K562 (cell line): ENCODE measurements around the gene MPHOSPH8. TPM values are rescaled to one million over a fixed set of nuclear protein-coding genes. Genes with fewer than 3 reads are reported as not detected.

Experiments
- ATAC-seq: fragments of 200-7000 bp; cut with Tn5 transposase; 3 replicates; pipeline ENCODE4 v1.9.1; 2020; ENCODE audit warnings: moderate library complexity
- BruUV-seq: library from RNA; stranded (reverse); fragments of 400-500 nt; replicated peaks from 2 replicates; lab custom pipeline; 2021; lab: Mats Ljungman, UMichigan
- CTCF ChIA-PET: fragments of 300-600 bp; formaldehyde crosslinking; extraction: SDS; loops from one replicate; lab custom pipeline; 2021; ENCODE audit warnings: low intra/inter-chr PET ratio; lab: Yijun Ruan, JAX
- POLR2A ChIA-PET: fragments of 300-600, 350-650 bp; sonication (Branson Sonifier 250); formaldehyde crosslinking; extraction: SDS; loops from one replicate; lab custom pipeline; 2021; ENCODE audit warnings: antibody characterized with exemption, inconsistent platforms; lab: Yijun Ruan, JAX
- DNase-seq, 4 experiments: peaks; one replicate each; pipeline versions ENCODE4 v3.0.0 to v3.0.0-alpha.2; 2011 to 2018; ENCODE audit warnings: low spot score in 3 of 4, mixed read lengths in 3 of 4; ENCODE audit errors: extremely low read depth in 1 of 4
- FAIRE-seq: peaks from 2 replicates; lab custom pipeline; 2011; peaks lifted over from hg19 to GRCh38; lab: Jason Lieb, UNC
- H2AFZ ChIP-seq: 2 replicates; pipeline ENCODE4 v1.6.0; 2011; ENCODE audit warnings: low read depth, low read length, control low read depth, inconsistent platforms
- H3K27ac ChIP-seq: fragments of 200-600 bp; 3 replicates; pipeline ENCODE4 v1.8.0; 2011; ENCODE audit warnings: low read depth, mild to moderate bottlenecking, control low read depth, inconsistent platforms, low read length, moderate library complexity, mixed read lengths; ENCODE audit errors: extremely low read depth
- H3K27me3 ChIP-seq, 2 experiments: fragments of 300-600 bp in 1 of 2; 2 replicates in 1 of 2; 3 replicates in 1 of 2; pipeline versions ENCODE4 v1.6.0 to v1.8.0; 2011; ENCODE audit warnings: inconsistent platforms in 2 of 2, low read length in 2 of 2, mild to moderate bottlenecking in 1 of 2, mixed read lengths in 1 of 2, moderate library complexity in 1 of 2; ENCODE audit not compliant: control insufficient read depth in 2 of 2, insufficient read depth in 2 of 2
- H3K36me3 ChIP-seq: fragments of 300-600 bp; 3 replicates; pipeline ENCODE4 v1.8.0; 2011; ENCODE audit warnings: mild to moderate bottlenecking, low read length, inconsistent platforms; ENCODE audit not compliant: control insufficient read depth, insufficient read depth
- H3K4me1 ChIP-seq, 2 experiments: fragments of 200-600 bp in 1 of 2; replicated peaks in 1 of 2; 2 replicates in 1 of 2; 3 replicates in 1 of 2; pipeline versions ENCODE4 v1.5.1 to v1.8.0; 2011; ENCODE audit warnings: inconsistent platforms in 2 of 2, low read length in 2 of 2, mild to moderate bottlenecking in 1 of 2, mixed read lengths in 1 of 2, moderate library complexity in 1 of 2; ENCODE audit not compliant: control insufficient read depth in 2 of 2, insufficient read depth in 2 of 2
- H3K4me2 ChIP-seq: 2 replicates; pipeline ENCODE4 v1.6.1; 2011; ENCODE audit warnings: low read length, control low read depth, inconsistent platforms, mixed read lengths; ENCODE audit not compliant: insufficient read depth
- H3K4me3 ChIP-seq: fragments of 200-600 bp; sonication (generic), shearing (Covaris generic); 2 replicates; pipeline ENCODE4 v1.5.1; 2016; ENCODE audit warnings: control low read depth, inconsistent platforms
- H3K79me2 ChIP-seq: fragments of 200-600 bp; 3 replicates; pipeline ENCODE4 v1.8.0; 2011; ENCODE audit warnings: low read length, inconsistent platforms; ENCODE audit not compliant: control insufficient read depth, insufficient read depth
- H3K9ac ChIP-seq, 2 experiments: 2 replicates each; pipeline versions ENCODE4 v1.6.0 to v1.6.1; 2011; ENCODE audit warnings: low read depth in 2 of 2, low read length in 2 of 2, control low read depth in 1 of 2, inconsistent platforms in 1 of 2, mild to moderate bottlenecking in 1 of 2, mixed read lengths in 1 of 2; ENCODE audit not compliant: insufficient read depth in 1 of 2
- H3K9me1 ChIP-seq: one replicate; pipeline ENCODE4 v1.6.0; 2011; ENCODE audit warnings: inconsistent platforms, mild to moderate bottlenecking, low read length, moderate library complexity; ENCODE audit not compliant: control insufficient read depth, insufficient read depth
- H3K9me3 ChIP-seq: replicated peaks from 2 replicates; pipeline ENCODE4 v1.5.1; 2011; ENCODE audit warnings: low read depth, low read length, inconsistent platforms; ENCODE audit not compliant: control insufficient read depth, insufficient read depth
- H4K20me1 ChIP-seq: replicated peaks from 2 replicates; pipeline ENCODE4 v1.6.1; 2011; ENCODE audit warnings: low read length, inconsistent platforms, mixed read lengths; ENCODE audit not compliant: control insufficient read depth, insufficient read depth
- HIVEP1 ChIP-seq: fragments of 250-450 bp; sonication (Bioruptor Pico); IDR thresholded peaks from 2 replicates; pipeline ENCODE4 v1.4.0; 2020; ENCODE audit warnings: mild to moderate bottlenecking
- JUND ChIP-seq, 2 experiments: IDR thresholded peaks; 2 replicates in 1 of 2; 3 replicates in 1 of 2; pipeline ENCODE4 v1.6.1; 2011; ENCODE audit warnings: borderline replicate concordance in 2 of 2, low read depth in 2 of 2, low read length in 2 of 2, improper control_type of control experiment in 1 of 2, missing biosample characterization in 1 of 2, missing genetic modification characterization in 1 of 2, missing genetic modification reagents in 1 of 2
- NCOA1 ChIP-seq: fragments of 450-650 bp; IDR thresholded peaks from 2 replicates; pipeline ENCODE4 v1.6.1; 2016; ENCODE audit warnings: low read depth
- NKRF ChIP-seq: fragments of 450-650 bp; IDR thresholded peaks from 2 replicates; pipeline ENCODE4 v1.6.1; 2016; ENCODE audit warnings: borderline replicate concordance
- NRF1 ChIP-seq, 2 experiments: fragments of 450-650 bp; IDR thresholded peaks in 1 of 2; conservative IDR thresholded peaks in 1 of 2; 2 replicates each; pipeline ENCODE4 v1.6.1; 2014; ENCODE audit warnings: mild to moderate bottlenecking in 2 of 2
- REST ChIP-seq, 2 experiments: fragments of 450-650 bp; formaldehyde crosslinking in 1 of 2; IDR thresholded peaks; 2 replicates each; pipeline versions ENCODE4 v1.4.0 to v1.6.1; 2014 to 2020; ENCODE audit warnings: mild to moderate bottlenecking in 2 of 2, borderline replicate concordance in 1 of 2, low read depth in 1 of 2
- XRCC4 ChIP-seq: IDR thresholded peaks from one replicate; pipeline ENCODE4 v1.6.1; 2011; ENCODE audit not compliant: insufficient read depth, insufficient read length; ENCODE audit errors: extremely low read depth
- ZBTB43 ChIP-seq: sonication (generic); formaldehyde crosslinking; IDR thresholded peaks from 2 replicates; pipeline ENCODE4 v1.8.0; 2023; ENCODE audit warnings: mild to moderate bottlenecking, missing genetic modification reagents
- ZNF695 ChIP-seq: fragments of 450-650 bp; formaldehyde crosslinking; IDR thresholded peaks from 2 replicates; pipeline ENCODE4 v1.4.0; 2020; ENCODE audit warnings: mild to moderate bottlenecking, moderate library complexity
- WGBS: fragments of 100-300 bp; shearing (Covaris generic); methylation state at CpG from one replicate; pipeline ENCODE4 v1.1.6; 2016; ENCODE audit warnings: low coverage, mixed read lengths; ENCODE audit not compliant: insufficient coverage; ENCODE audit errors: missing lambda C conversion rate; 5-methylcytosine and 5-hydroxymethylcytosine counted together
- in situ Hi-C: fragments of 300-500 bp; cut with MboI; formaldehyde crosslinking; loops from 4 replicates; pipeline ENCODE4 v1.15.0; 2018; ENCODE audit warnings: inconsistent platforms, mixed read lengths
- intact Hi-C: fragments of 100-400 bp; cut with micrococcal nuclease; formaldehyde crosslinking; loops from 2 replicates; pipeline ENCODE4 v1.14.2; 2022
- polyA plus RNA-seq, 8 experiments: library from polyadenylated mRNA; depleted of rRNA in 4 of 8; stranded (reverse) in 5 of 8; unstranded in 3 of 8; fragments of >200 nt; fragmentation: Nextera tagmentation in 2 of 8; fragmentation: Illumina TruSeq in 1 of 8; extraction: Ambion mirVana in 2 of 8; extraction: Trizol in 1 of 8; gene quantifications; 2 replicates each; pipeline versions ENCODE4 v1.2.1 to v1.2.3, GENCODE V29; 2011 to 2014; ENCODE audit warnings: inconsistent platforms in 1 of 8, missing spikeins in 1 of 8
- total RNA-seq, 7 experiments: library from RNA; depleted of rRNA in 6 of 7; stranded (reverse); fragments of >200 nt in 6 of 7; fragmentation: Illumina TruSeq in 2 of 7; extraction: Trizol in 2 of 7; gene quantifications; 2 replicates each; pipeline versions ENCODE4 v1.2.1 to v1.2.3, GENCODE V29; 2011 to 2021; ENCODE audit warnings: low replicate concordance in 1 of 7

Gene MPHOSPH8
- total and polyA plus RNA-seq, 9 of the 15 experiments (the other 6 are each of a cell fraction or from before 2014, with no cell fraction given) = 10.3 to 24.8 (median 16.6) TPM

GRCh38 chr13:19618977-19619376, 14.5 kb upstream of the MPHOSPH8 start (continued):
- TF ChIP-seq REST (IDR thresholded peaks at IDR 0.05; ENCODE audit: borderline replicate concordance) = 0 out of 2 replicates have a peak, but pooled peaks have one; percentile 12
- no peak for TF ChIP-seq REST (CRISPR knock-in tag; IDR thresholded peaks at IDR 0.05; ENCODE audit: low read depth)
- no peak for TF ChIP-seq HIVEP1 (CRISPR knock-in tag)

- ChIA-PET POLR2A (no interaction called here), CTCF (no interaction called here)
- TF ChIP-seq NRF1 (conservative IDR thresholded peaks at IDR 0.05 in 1 of 2, IDR thresholded peaks at IDR 0.05 in 1 of 2) (no peak), NKRF (no peak), ZNF695 (CRISPR knock-in tag) (no peak), JUND (IDR thresholded peaks at IDR 0.05; ENCODE audit: borderline replicate concordance, low read depth, low read length) (no peak), JUND (tag; IDR thresholded peaks at IDR 0.05; ENCODE audit: borderline replicate concordance, low read depth, low read length) (no peak), XRCC4 (no peak), ZBTB43 (CRISPR knock-in tag) (no peak), NCOA1 (no peak)
Measured at GRCh38 chr13:19622193-19622592, 11.3 kb upstream of the MPHOSPH8 start.

More at GRCh38 chr13:19622193-19622592, 11.3 kb upstream of the MPHOSPH8 start:
- no peaks in the 10 kb centered on the region for H3K9me3 ChIP-seq
- H4K20me1 ChIP-seq = no peaks in the 10 kb centered on the region
- WGBS = 35% methylated on average over 3 of the region's 3 CpGs
- peaks cover 10% of the 10 kb centered on the region; the same call in 2 of the 3 replicates for H3K79me2 ChIP-seq
- H3K9ac ChIP-seq = no peak overlapping the region
- H3K36me3 ChIP-seq = no peaks in the 10 kb centered on the region
- BruUV-seq = no TSS peak
- DNase-seq (no peak), ATAC-seq (no peak), FAIRE-seq (no peak)
- intact Hi-C loops = no loop called here
- H3K27me3 ChIP-seq = no peaks in the 10 kb centered on the region
- no peaks in the 10 kb centered on the region for H3K9me1 ChIP-seq
- H3K4me1 ChIP-seq = no peaks in the 10 kb centered on the region
- H3K4me3 ChIP-seq = no peak overlapping the region
- no peak overlapping the region for H3K27ac ChIP-seq
- H3K4me2 ChIP-seq = no peak overlapping the region
- no peak overlapping the region for H2AFZ ChIP-seq
- in situ Hi-C loops = no loop called here
